Endothelial cell of umbilical vein (primary cell): ENCODE data around the gene TBX18. TPM values are rescaled to one million over a fixed set of nuclear protein-coding genes. Genes with fewer than 3 reads are reported as not detected.
A peak's percentile ranks its signal among the peaks of the same experiment; 100 is the strongest.

Experiments used
- BruUV-seq: library from RNA; stranded (reverse); fragments of 400-500 nt; replicated peaks from 2 replicates; lab custom pipeline; 2021; lab: Mats Ljungman, UMichigan
- CTCF ChIA-PET: fragments of 300-600, 350-600 bp; sonication (Branson Sonifier 250); formaldehyde crosslinking; loops from one replicate; lab custom pipeline; 2021; ENCODE audit warnings: antibody characterized with exemption, inconsistent platforms; lab: Charles Lee
- POLR2A ChIA-PET: fragments of 300-600, 350-600 bp; sonication (Branson Sonifier 250); formaldehyde crosslinking; loops from one replicate; lab custom pipeline; 2021; ENCODE audit warnings: antibody characterized with exemption, inconsistent platforms; lab: Charles Lee
- DNase-seq: peaks from one replicate; pipeline ENCODE4 v3.0.0-alpha.2; 2011; ENCODE audit warnings: low read depth, low spot score
- FAIRE-seq: peaks from 2 replicates; lab custom pipeline; 2011; peaks lifted over from hg19 to GRCh38; lab: Jason Lieb, UNC
- H2AFZ ChIP-seq: 2 replicates; pipeline ENCODE4 v1.6.0; 2012; ENCODE audit warnings: low read depth, low read length, control low read depth, inconsistent platforms
- H3K27ac ChIP-seq: 2 replicates; pipeline ENCODE4 v1.5.1; 2011; ENCODE audit warnings: low read depth, mild to moderate bottlenecking, control low read depth, low read length, moderate library complexity; ENCODE audit not compliant: insufficient read depth
- H3K27me3 ChIP-seq, 2 experiments: 2 replicates each; pipeline versions ENCODE4 v1.6.0 to v1.6.1; 2011; ENCODE audit warnings: low read length in 2 of 2, mixed read lengths in 1 of 2; ENCODE audit not compliant: control insufficient read depth in 2 of 2, insufficient read depth in 2 of 2
- H3K36me3 ChIP-seq, 2 experiments: 2 replicates in 1 of 2; 3 replicates in 1 of 2; pipeline ENCODE4 v1.5.1; 2011; ENCODE audit warnings: low read length in 2 of 2, mild to moderate bottlenecking in 1 of 2, moderate library complexity in 1 of 2; ENCODE audit not compliant: control insufficient read depth in 2 of 2, insufficient read depth in 2 of 2; ENCODE audit errors: extremely low read depth in 1 of 2
- H3K4me1 ChIP-seq: 3 replicates; pipeline ENCODE4 v1.5.1; 2011; ENCODE audit warnings: mild to moderate bottlenecking, low read length; ENCODE audit not compliant: control insufficient read depth, insufficient read depth; ENCODE audit errors: extremely low read depth
- H3K4me2 ChIP-seq: 2 replicates; pipeline ENCODE4 v1.6.1; 2011; ENCODE audit warnings: low read length, control low read depth, mixed read lengths; ENCODE audit not compliant: insufficient read depth
- H3K4me3 ChIP-seq, 3 experiments: fragments of 200-600 bp in 1 of 3; sonication (generic), shearing (Covaris generic) in 1 of 3; replicated peaks in 1 of 3; 2 replicates each; pipeline ENCODE4 v1.5.1; 2011 to 2016; ENCODE audit warnings: control low read depth in 3 of 3, low read length in 3 of 3, mild to moderate bottlenecking in 2 of 3, inconsistent platforms in 1 of 3, low read depth in 1 of 3, moderate library complexity in 1 of 3; ENCODE audit not compliant: insufficient read depth in 1 of 3
- H3K79me2 ChIP-seq: 2 replicates; pipeline ENCODE4 v1.6.0; 2012; ENCODE audit warnings: low read length, inconsistent platforms; ENCODE audit not compliant: control insufficient read depth, insufficient read depth
- H3K9ac ChIP-seq: replicated peaks from 2 replicates; pipeline ENCODE3; 2011; ENCODE audit warnings: low read length, control low read depth; ENCODE audit not compliant: insufficient read depth; ENCODE audit errors: extremely low read depth
- H3K9me1 ChIP-seq: replicated peaks from 3 replicates; pipeline ENCODE4 v1.6.0; 2011; ENCODE audit warnings: mild to moderate bottlenecking, low read length; ENCODE audit not compliant: control insufficient read depth, insufficient read depth; ENCODE audit errors: extremely low read depth
- H3K9me3 ChIP-seq: replicated peaks from 2 replicates; pipeline ENCODE4 v1.5.1; 2012; ENCODE audit warnings: low read length, inconsistent platforms; ENCODE audit not compliant: control insufficient read depth, insufficient read depth
- H4K20me1 ChIP-seq: replicated peaks from 2 replicates; pipeline ENCODE3; 2011; ENCODE audit warnings: mild to moderate bottlenecking, low read length; ENCODE audit not compliant: control insufficient read depth, insufficient read depth; ENCODE audit errors: extremely low read depth
- CTCF ChIP-seq, 2 donors: IDR thresholded peaks; 1 replicate in 1 of 2; 2 replicates in 1 of 2; pipeline ENCODE4 v1.5.1; 2011; ENCODE audit warnings: low read length in 2 of 2, mild to moderate bottlenecking in 2 of 2, moderate library complexity in 2 of 2, control low read depth in 1 of 2, inconsistent platforms in 1 of 2, low read depth in 1 of 2; ENCODE audit not compliant: insufficient read depth in 1 of 2; ENCODE audit errors: extremely low read depth in 1 of 2
- EZH2 ChIP-seq: IDR thresholded peaks from 2 replicates; pipeline ENCODE4 v1.6.1; 2012; ENCODE audit warnings: borderline replicate concordance, low read depth, mild to moderate bottlenecking, moderate library complexity, low read length, inconsistent platforms; ENCODE audit not compliant: severe bottlenecking
- FOS ChIP-seq: IDR thresholded peaks from 2 replicates; pipeline ENCODE4 v1.6.1; 2011; ENCODE audit warnings: mild to moderate bottlenecking, low read length, moderate library complexity, borderline replicate concordance; ENCODE audit not compliant: insufficient read depth
- GATA2 ChIP-seq: IDR thresholded peaks from 2 replicates; pipeline ENCODE4 v1.7.0; 2011; ENCODE audit warnings: low read depth, mild to moderate bottlenecking, moderate library complexity, mixed read lengths, low read length; ENCODE audit not compliant: insufficient read length, insufficient read depth
- JUN ChIP-seq: IDR thresholded peaks from 2 replicates; pipeline ENCODE4 v1.6.1; 2011; ENCODE audit warnings: borderline replicate concordance, low read depth; ENCODE audit not compliant: insufficient read length, insufficient read depth
- MAX ChIP-seq: IDR thresholded peaks from 2 replicates; pipeline ENCODE4 v1.6.1; 2011; ENCODE audit not compliant: insufficient read depth, insufficient read length
- MYC ChIP-seq: IDR thresholded peaks from one replicate; pipeline ENCODE4 v1.6.1; 2011; ENCODE audit warnings: mild to moderate bottlenecking, low read depth, low read length
- POLR2A ChIP-seq: IDR thresholded peaks from 2 replicates; pipeline ENCODE4 v1.6.1; 2012; ENCODE audit warnings: low read depth, mild to moderate bottlenecking, control low read depth, low read length
- POLR2AphosphoS5 ChIP-seq: IDR thresholded peaks from 2 replicates; pipeline ENCODE4 v1.6.1; 2012; ENCODE audit warnings: low read depth, mild to moderate bottlenecking, control low read depth, low read length, moderate library complexity; ENCODE audit not compliant: insufficient read depth
- dilution Hi-C: fragments of 300-500 bp; cut with MboI; formaldehyde crosslinking; loops from one replicate; pipeline ENCODE4 v1.15.0; 2019; ENCODE audit warnings: low sequenced_read_pairs; ENCODE audit not compliant: extremely low pct_ligation_motif_present
- intact Hi-C: fragments of 100-400 bp; cut with micrococcal nuclease; formaldehyde crosslinking; loops from one replicate; pipeline ENCODE4 v1.10.0; 2022
- polyA plus RNA-seq, 4 experiments: library from polyadenylated mRNA; depleted of rRNA in 3 of 4; stranded (reverse) in 3 of 4; unstranded in 1 of 4; fragments of >200 nt; gene quantifications; 2 replicates each; pipeline versions ENCODE4 v1.2.1 to v1.2.3, GENCODE V29; 2011 to 2012; ENCODE audit warnings: missing spikeins in 1 of 4
- total RNA-seq: library from RNA; stranded (reverse); gene quantifications from 2 replicates; pipeline ENCODE4 v1.2.3, GENCODE V29; 2021

TBX18 gene
- total and polyA plus RNA-seq, 2 donors (not counting 3 experiments of a cell fraction or from before 2014, with no cell fraction given): 28.4 to 60.5 TPM

GRCh38 chr6:84775751-84776150 lies 11.4 kb upstream of the TBX18 start:
- no peaks in the 10 kb centered on the region for H3K79me2 ChIP-seq
- DNase-seq (no peak), FAIRE-seq (peak; percentile 62)
- dilution Hi-C loops (no loop called here), intact Hi-C loops (loop anchor here (2.0 kb wide), 1 partner anchor 549 kb away; the partner anchor contains the start of gene CEP162)
- no peak overlapping the region for H3K4me2 ChIP-seq
- POLR2A ChIA-PET: no interaction called here
- no peak overlapping the region for H3K4me3 ChIP-seq
- H3K27me3 ChIP-seq: peaks cover 29 to 64% of the 10 kb centered on the region in 2 experiments
- CTCF ChIA-PET: interaction anchor here (0.7 to 13.2 kb wide), 15 partner anchors 11 to 548 kb away, joined by 3 to 170 read pairs (median 5); partner anchors contain the start of gene TBX18
- TF ChIP-seq POLR2A: no peak
- no peak for TF ChIP-seq GATA2
- no peak for TF ChIP-seq MYC
- TF ChIP-seq JUN: no peak
- TF ChIP-seq CTCF (IDR thresholded peaks at IDR 0.05; ENCODE audit: extremely low read depth in 1 of 2, insufficient read depth in 1 of 2, low read depth in 1 of 2, low read length in 2 of 2): no peak
- no peak for TF ChIP-seq POLR2AphosphoS5
- TF ChIP-seq EZH2: no peak
- no peak for TF ChIP-seq FOS
- TF ChIP-seq MAX: no peak
- BruUV-seq: no TSS peak
- H3K9me3 ChIP-seq: no peaks in the 10 kb centered on the region
- no peak overlapping the region for H3K27ac ChIP-seq
- no peak overlapping the region for H3K9ac ChIP-seq
- no peak overlapping the region for H2AFZ ChIP-seq
- no peaks in the 10 kb centered on the region for H4K20me1 ChIP-seq
- H3K36me3 ChIP-seq: no peaks in the 10 kb centered on the region
- H3K4me1 ChIP-seq: peaks cover 15% of the 10 kb centered on the region
- H3K9me1 ChIP-seq: no peaks in the 10 kb centered on the region
